ENCODE measurements around the gene IFNA1. TPM values are rescaled to one million over a fixed set of nuclear protein-coding genes. Genes with fewer than 3 reads are reported as not detected.

The IFNA1 gene
- total RNA-seq, 1 experiment from 2014 or later: not detected

- Histone ChIP-seq H3K56ac (ENCODE audit: insufficient read length, low read depth, low read length) (no peak overlapping the region), H3K9ac (ENCODE audit: extremely low read depth, insufficient read length, low read length) (no peak overlapping the region), H3K4me2 (ENCODE audit: insufficient read depth, insufficient read length, low read length) (no peak overlapping the region), H2AK5ac (ENCODE audit: insufficient read length, low read length) (no peak overlapping the region), H3K27me3 (ENCODE audit: insufficient read depth, low read length) (peaks cover 6% of the 10 kb centered on the region; the same call in 1 of the 2 replicates), H4K20me1 (ENCODE audit: control insufficient read depth, insufficient read depth, insufficient read length) (no peaks in the 10 kb centered on the region), H3K23ac (ENCODE audit: insufficient read length, low read depth, low read length) (no peak overlapping the region), H2BK120ac (ENCODE audit: low read depth, low read length, poor library complexity, severe bottlenecking) (no peak overlapping the region), H2BK15ac (ENCODE audit: low read depth, low read length) (no peak overlapping the region), H3K4ac (ENCODE audit: low read depth, low read length) (no peak overlapping the region), H3K9me3 (ENCODE audit: control insufficient read depth, low read depth, low read length) (no peaks in the 10 kb centered on the region), H2BK5ac (ENCODE audit: insufficient read length, low read length) (no peak overlapping the region), H3K14ac (ENCODE audit: insufficient read depth, low read length) (no peak overlapping the region), H4K8ac (replicated peaks; ENCODE audit: insufficient read length, low read depth, low read length) (no peak overlapping the region), H3K27ac (ENCODE audit: insufficient read length, low read depth, low read length) (no peak overlapping the region), H2AFZ (ENCODE audit: low read length) (no peak overlapping the region), H4K5ac (ENCODE audit: insufficient read length, low read depth, low read length) (no peak overlapping the region), H3K23me2 (ENCODE audit: insufficient read length, low read depth, low read length, poor library complexity, severe bottlenecking) (no peaks in the 10 kb centered on the region), H2BK12ac (ENCODE audit: insufficient read length, low read depth, low read length) (no peak overlapping the region), H4K91ac (ENCODE audit: insufficient read length, low read depth, low read length) (no peak overlapping the region), H3K79me1 (ENCODE audit: insufficient read depth, low read depth, low read length, poor library complexity, severe bottlenecking) (no peaks in the 10 kb centered on the region), H2BK20ac (ENCODE audit: low read depth, low read length, poor library complexity, severe bottlenecking) (no peak overlapping the region), H3K18ac (ENCODE audit: insufficient read length, low read depth, low read length) (no peak overlapping the region), H3K79me2 (ENCODE audit: insufficient read depth, low read length) (no peaks in the 10 kb centered on the region), H3T11ph (ENCODE audit: low read length) (no peak overlapping the region), H3K4me1 (ENCODE audit: insufficient read depth, low read length) (no peaks in the 10 kb centered on the region)
- H3K4me3 Mint-ChIP-seq: no peak overlapping the region
- H3K27me3 Mint-ChIP-seq (ENCODE audit: low read depth): peaks cover 77% of the 10 kb centered on the region
- no peaks in the 10 kb centered on the region; a peak in 1 of 5 replicates for H3K9me3 Mint-ChIP-seq
- no CpG with 5 or more reads among the region's 5 CpGs for WGBS (ENCODE audit: extremely low coverage, insufficient read length, low lambda C conversion rate)
- H3K36me3 Mint-ChIP-seq (ENCODE audit: insufficient read depth in 1 of 3, low read depth in 3 of 3): no peaks in the 10 kb centered on the region
- peaks cover 7 to 11% of the 10 kb centered on the region in 2 experiments for H3K4me1 Mint-ChIP-seq
- no peak for TF ChIP-seq CTCF (conservative IDR thresholded peaks at IDR 0.05)
- no peak overlapping the region for H3K27ac Mint-ChIP-seq
- DNase-seq: no peak
Measured at GRCh38 chr9:21398955-21399489, 41.2 kb upstream of the IFNA1 start.
